HepG2 (cell line): ENCODE data around the gene KRTAP12-2. TPM values are rescaled to one million over a fixed set of nuclear protein-coding genes. Genes with fewer than 3 reads are reported as not detected.

Experiments used
- ATAC-seq: fragments of 200-7000 bp; cut with Tn5 transposase; 3 replicates; pipeline ENCODE4 v1.9.1; 2020; ENCODE audit warnings: mild to moderate bottlenecking, moderate library complexity
- BruUV-seq: library from RNA; stranded (reverse); fragments of 400-500 nt; replicated peaks from 2 replicates; lab custom pipeline; 2021; lab: Mats Ljungman, UMichigan
- CTCF ChIA-PET: fragments of 300-600 bp; formaldehyde crosslinking; extraction: SDS; loops from one replicate; lab custom pipeline; 2021; ENCODE audit warnings: low total read pairs, inconsistent platforms, low intra/inter-chr PET ratio; lab: Yijun Ruan, JAX
- POLR2A ChIA-PET: fragments of 350-600 bp; sonication (Branson Sonifier 250); formaldehyde crosslinking; loops from one replicate; lab custom pipeline; 2020; ENCODE audit warnings: antibody characterized with exemption, inconsistent platforms; lab: Yijun Ruan, JAX
- DNase-seq: peaks from one replicate; pipeline ENCODE4 v3.0.0-alpha.2; 2015; ENCODE audit warnings: low spot score
- FAIRE-seq: peaks from 3 replicates; lab custom pipeline; 2011; peaks lifted over from hg19 to GRCh38; lab: Jason Lieb, UNC
- H2AFZ ChIP-seq: one replicate; pipeline ENCODE4 v1.6.1; 2011; ENCODE audit warnings: low read length, inconsistent platforms
- H3K27ac ChIP-seq: fragments of 300-600 bp; 3 replicates; pipeline ENCODE4 v1.8.0; 2011; ENCODE audit warnings: mixed run types, mild to moderate bottlenecking, mixed read lengths, low read length, inconsistent platforms; ENCODE audit not compliant: insufficient read depth; ENCODE audit errors: extremely low read length
- H3K27me3 ChIP-seq, 2 experiments: fragments of 200-600 bp in 1 of 2; 2 replicates in 1 of 2; 3 replicates in 1 of 2; pipeline versions ENCODE4 v1.6.0 to v1.8.0; 2011; ENCODE audit warnings: low read length in 2 of 2, mild to moderate bottlenecking in 2 of 2, moderate library complexity in 2 of 2, inconsistent platforms in 1 of 2; ENCODE audit not compliant: insufficient read depth in 2 of 2, control insufficient read depth in 1 of 2
- H3K36me3 ChIP-seq, 2 experiments: fragments of 200-600 bp in 1 of 2; replicated peaks in 1 of 2; 2 replicates in 1 of 2; 3 replicates in 1 of 2; pipeline versions ENCODE4 v1.5.1 to v1.8.0; 2011; ENCODE audit warnings: low read length in 2 of 2, inconsistent platforms in 1 of 2; ENCODE audit not compliant: insufficient read depth in 2 of 2, control insufficient read depth in 1 of 2
- H3K4me1 ChIP-seq: 2 replicates; pipeline ENCODE4 v1.5.1; 2012; ENCODE audit warnings: low read length, inconsistent platforms; ENCODE audit not compliant: insufficient read depth
- H3K4me2 ChIP-seq: 2 replicates; pipeline ENCODE4 v1.6.0; 2011; ENCODE audit warnings: low read depth, low read length, inconsistent platforms
- H3K4me3 ChIP-seq, 3 experiments: fragments of 200-600 bp in 1 of 3; sonication (generic), shearing (Covaris generic) in 1 of 3; replicated peaks in 1 of 3; 2 replicates each; pipeline ENCODE4 v1.5.1; 2011 to 2016; ENCODE audit warnings: low read length in 3 of 3, inconsistent platforms in 2 of 3, low read depth in 2 of 3, mild to moderate bottlenecking in 2 of 3, control low read depth in 1 of 3, mixed read lengths in 1 of 3; ENCODE audit not compliant: insufficient read depth in 1 of 3
- H3K79me2 ChIP-seq: one replicate; pipeline ENCODE4 v1.6.1; 2011; ENCODE audit warnings: low read length, inconsistent platforms; ENCODE audit not compliant: insufficient read depth
- H3K9ac ChIP-seq: 2 replicates; pipeline ENCODE4 v1.6.0; 2011; ENCODE audit warnings: mild to moderate bottlenecking, low read depth, low read length, inconsistent platforms; ENCODE audit not compliant: insufficient read depth
- H3K9me3 ChIP-seq: 2 replicates; pipeline ENCODE4 v1.5.1; 2012; ENCODE audit warnings: mild to moderate bottlenecking, low read length
- H4K20me1 ChIP-seq: 2 replicates; pipeline ENCODE4 v1.6.0; 2011; ENCODE audit warnings: inconsistent platforms, mild to moderate bottlenecking, low read length, moderate library complexity; ENCODE audit not compliant: insufficient read depth
- BCL3 ChIP-seq: sonication (generic); formaldehyde crosslinking; IDR thresholded peaks from 2 replicates; pipeline ENCODE4 v1.5.1; 2020; ENCODE audit warnings: mild to moderate bottlenecking, missing genetic modification reagents, moderate library complexity
- FOXA1 ChIP-seq, 2 experiments: fragments of 450-650 bp in 1 of 2; sonication (generic) in 1 of 2; formaldehyde crosslinking in 1 of 2; IDR thresholded peaks; 2 replicates each; pipeline versions ENCODE4 v1.4.0 to v1.6.1; 2016 to 2020; ENCODE audit warnings: missing genetic modification reagents in 1 of 2
- FOXA3 ChIP-seq: IDR thresholded peaks from 2 replicates; pipeline ENCODE4 v1.6.1; 2016; ENCODE audit warnings: missing genetic modification reagents, missing compliant biosample characterization
- GPBP1L1 ChIP-seq: sonication (generic); formaldehyde crosslinking; IDR thresholded peaks from 2 replicates; pipeline ENCODE4 v1.5.0; 2020; ENCODE audit warnings: mild to moderate bottlenecking, missing genetic modification reagents
- KLF12 ChIP-seq: sonication (generic); formaldehyde crosslinking; IDR thresholded peaks from 2 replicates; pipeline ENCODE4 v1.4.0; 2020; ENCODE audit warnings: missing genetic modification reagents, borderline replicate concordance
- KLF16 ChIP-seq, 2 experiments: sonication (generic) in 1 of 2; formaldehyde crosslinking in 1 of 2; IDR thresholded peaks; 2 replicates each; pipeline versions ENCODE4 v1.6.1 to v1.8.0; 2016 to 2023; ENCODE audit warnings: missing genetic modification reagents in 2 of 2, missing compliant biosample characterization in 1 of 2
- KMT2A ChIP-seq: sonication (generic); formaldehyde crosslinking; IDR thresholded peaks from 2 replicates; pipeline ENCODE4 v1.4.0; 2020; ENCODE audit warnings: missing genetic modification reagents
- MIXL1 ChIP-seq: IDR thresholded peaks from 2 replicates; pipeline ENCODE4 v1.6.1; 2016
- NAIF1 ChIP-seq: sonication (generic); formaldehyde crosslinking; IDR thresholded peaks from 2 replicates; pipeline ENCODE4 v1.5.0; 2020; ENCODE audit warnings: mild to moderate bottlenecking, missing genetic modification reagents, borderline replicate concordance
- RFXAP ChIP-seq: sonication (generic); formaldehyde crosslinking; IDR thresholded peaks from 2 replicates; pipeline ENCODE4 v1.4.0; 2020; ENCODE audit warnings: missing genetic modification reagents, borderline replicate concordance
- XBP1 ChIP-seq: sonication (generic); formaldehyde crosslinking; IDR thresholded peaks from 2 replicates; pipeline ENCODE4 v1.5.0; 2020; ENCODE audit warnings: missing genetic modification reagents
- YEATS2 ChIP-seq: sonication (generic); formaldehyde crosslinking; IDR thresholded peaks from 2 replicates; pipeline ENCODE4 v1.4.0; 2020; ENCODE audit warnings: missing genetic modification reagents, borderline replicate concordance
- ZNF136 ChIP-seq: sonication (generic); formaldehyde crosslinking; IDR thresholded peaks from 2 replicates; pipeline ENCODE4 v1.8.1; 2022; ENCODE audit warnings: low read depth, mild to moderate bottlenecking, moderate library complexity, missing genetic modification reagents
- ZNF180 ChIP-seq: sonication (generic); formaldehyde crosslinking; IDR thresholded peaks from 2 replicates; pipeline ENCODE4 v1.4.0; 2020; ENCODE audit warnings: low read depth, missing genetic modification reagents, borderline replicate concordance
- ZNF501 ChIP-seq: sonication (generic); formaldehyde crosslinking; IDR thresholded peaks from 2 replicates; pipeline ENCODE4 v1.5.1; 2020; ENCODE audit warnings: mild to moderate bottlenecking, moderate library complexity, missing genetic modification reagents
- ZNF670 ChIP-seq: sonication (generic); formaldehyde crosslinking; IDR thresholded peaks from 2 replicates; pipeline ENCODE4 v1.8.0; 2022; ENCODE audit warnings: mild to moderate bottlenecking, missing genetic modification reagents, borderline replicate concordance
- ZNF782 ChIP-seq: sonication (generic); formaldehyde crosslinking; IDR thresholded peaks from 2 replicates; pipeline ENCODE4 v1.4.0; 2020; ENCODE audit warnings: missing genetic modification reagents, mild to moderate bottlenecking, borderline replicate concordance
- WGBS: methylation state at CpG from one replicate; pipeline ENCODE4 v1.1.6; 2017; ENCODE audit warnings: low lambda C conversion rate; 5-methylcytosine and 5-hydroxymethylcytosine counted together
- in situ Hi-C: cut with HindIII; loops from 2 replicates; pipeline ENCODE4 v1.10.0; 2017; ENCODE audit warnings: low pct_unique_long_range_greater_than_20kb; ENCODE audit not compliant: extremely low pct_ligation_motif_present
- intact Hi-C: fragments of 100-400 bp; cut with micrococcal nuclease; formaldehyde crosslinking; loops from one replicate; pipeline ENCODE4 v1.10.0; 2022; ENCODE audit not compliant: unreplicated experiment
- polyA plus RNA-seq, 8 experiments: library from polyadenylated mRNA; depleted of rRNA in 3 of 8; stranded (reverse) in 7 of 8; unstranded in 1 of 8; fragments of >200 nt; fragmentation: Illumina TruSeq in 4 of 8; extraction: Trizol in 4 of 8; gene quantifications; 2 replicates each; pipeline versions ENCODE4 v1.2.1 to v1.2.3, GENCODE V29; 2011 to 2016; ENCODE audit warnings: low read depth in 4 of 8, missing spikeins in 1 of 8, mixed read lengths in 1 of 8; ENCODE audit not compliant: insufficient read depth in 1 of 8
- total RNA-seq, 5 experiments: library from RNA; depleted of rRNA; stranded (reverse); fragments of >200 nt; fragmentation: Illumina TruSeq; extraction: Trizol; gene quantifications; 2 replicates each; pipeline ENCODE4 v1.2.3, GENCODE V29; 2016; ENCODE audit warnings: low read depth in 1 of 5
- TF ChIP-seq, protein P1 (sequence below): sonication (generic); formaldehyde crosslinking; IDR thresholded peaks from 2 replicates; pipeline ENCODE4 v1.4.0; 2020; ENCODE audit warnings: mild to moderate bottlenecking, low read depth, missing genetic modification reagents

The KRTAP12-2 gene
- total and polyA plus RNA-seq, 2 of the 13 experiments (the other 11 are each of a cell fraction or from before 2014, with no cell fraction given) = not detected

DNA sequence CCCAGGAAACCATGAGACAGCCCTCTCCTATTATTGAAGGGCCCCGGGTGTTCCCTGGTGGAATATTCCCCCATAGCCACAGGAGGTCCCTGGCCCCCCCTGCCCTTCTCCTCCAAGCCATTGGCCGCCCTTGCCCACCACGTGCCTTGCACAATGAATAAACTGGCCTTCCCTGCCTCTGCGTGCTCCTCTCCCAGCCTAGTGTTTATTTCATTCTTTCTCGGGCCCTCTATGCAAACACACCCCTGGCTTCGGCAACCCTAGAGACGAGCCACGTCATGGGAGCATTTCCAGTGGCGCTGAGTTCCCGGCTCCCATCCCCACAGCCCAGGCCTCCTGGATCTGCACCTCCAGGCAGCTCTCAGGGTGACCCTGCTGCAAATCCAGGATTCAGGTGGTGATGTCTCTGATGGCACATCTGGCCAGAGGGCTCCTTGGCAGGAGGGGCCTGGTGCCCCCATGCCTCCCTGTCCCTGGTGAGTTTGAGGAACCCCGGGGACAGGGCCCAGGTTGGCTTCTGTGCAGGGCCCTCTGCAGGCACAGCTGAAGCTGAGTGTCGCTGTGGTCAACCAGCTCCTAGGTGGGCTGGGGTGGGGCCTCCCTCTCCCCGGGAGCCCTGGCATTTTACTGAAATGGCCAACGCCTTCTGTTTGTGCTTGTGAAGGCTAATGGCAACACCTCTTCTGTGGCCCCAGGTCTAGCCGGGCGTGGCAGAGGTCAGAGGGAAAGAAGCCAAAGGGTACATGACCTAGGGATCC lies 36.4 kb upstream of the KRTAP12-2 start:
- ChIA-PET CTCF (no interaction called here), POLR2A (no interaction called here)
- in situ Hi-C loops (no loop called here), intact Hi-C loops (loop anchor here (5.0 kb wide), 1 partner anchor 34 kb away; no protein-coding TSS in a partner anchor)
- no peaks in the 10 kb centered on the region for H4K20me1 ChIP-seq
- H3K9me3 ChIP-seq = no peaks in the 10 kb centered on the region
- peak; percentile 63 for ATAC-seq
- no peak overlapping the region for H3K27ac ChIP-seq
- BruUV-seq = no TSS peak
- H3K79me2 ChIP-seq = no peaks in the 10 kb centered on the region
- H3K4me2 ChIP-seq = peak overlapping the region; percentile 53
- H3K9ac ChIP-seq = no peak overlapping the region
- no peak overlapping the region for H2AFZ ChIP-seq
- peaks cover 63% of the 10 kb centered on the region for H3K4me1 ChIP-seq
- FAIRE-seq = no peak
- H3K4me3 ChIP-seq = peak overlapping the region in 1 of 3 experiments; percentile 45; a peak in 1 of 6 replicates
- WGBS = 10% methylated on average over 13 of the region's 16 CpGs
- peak; percentile 55 for DNase-seq
- peaks cover 3 to 23% of the 10 kb centered on the region in 2 experiments; a peak in 4 of 5 replicates for H3K27me3 ChIP-seq
- no peaks in the 10 kb centered on the region for H3K36me3 ChIP-seq
- peak; percentile 86 for TF ChIP-seq BCL3
- no peak for TF ChIP-seq KLF12
- TF ChIP-seq, protein P1, sequence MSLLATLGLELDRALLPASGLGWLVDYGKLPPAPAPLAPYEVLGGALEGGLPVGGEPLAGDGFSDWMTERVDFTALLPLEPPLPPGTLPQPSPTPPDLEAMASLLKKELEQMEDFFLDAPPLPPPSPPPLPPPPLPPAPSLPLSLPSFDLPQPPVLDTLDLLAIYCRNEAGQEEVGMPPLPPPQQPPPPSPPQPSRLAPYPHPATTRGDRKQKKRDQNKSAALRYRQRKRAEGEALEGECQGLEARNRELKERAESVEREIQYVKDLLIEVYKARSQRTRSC (CRISPR knock-in tag) = 0 out of 2 replicates have a peak, but pooled peaks have one; percentile 13
- TF ChIP-seq XBP1 (CRISPR knock-in tag) = no peak
- no peak for TF ChIP-seq FOXA1 (IDR thresholded peaks at IDR 0.05)
- peak; percentile 9; the same call in 1 of the 2 replicates for TF ChIP-seq FOXA1 (CRISPR knock-in tag; IDR thresholded peaks at IDR 0.05)
- TF ChIP-seq ZNF670 (CRISPR knock-in tag) = peak; percentile 66; the same call in 1 of the 2 replicates
- TF ChIP-seq ZNF782 = peak; percentile 66; the same call in 1 of the 2 replicates
- peak in 1 of 2 experiments; percentile 70; a peak in 2 of 4 replicates for TF ChIP-seq KLF16 (CRISPR knock-in tag; IDR thresholded peaks at IDR 0.05)
- peak; percentile 29; the same call in 1 of the 2 replicates for TF ChIP-seq ZNF501
- no peak for TF ChIP-seq KMT2A
- TF ChIP-seq ZNF136 = no peak
- no peak for TF ChIP-seq ZNF180
- TF ChIP-seq GPBP1L1 (CRISPR knock-in tag) = no peak
- TF ChIP-seq FOXA3 = peak; percentile 77; the same call in 1 of the 2 replicates
- TF ChIP-seq RFXAP (CRISPR knock-in tag) = peak; percentile 45; the same call in 1 of the 2 replicates
- no peak for TF ChIP-seq NAIF1 (CRISPR knock-in tag)
- TF ChIP-seq YEATS2 = peak; percentile 23; the same call in 1 of the 2 replicates
- TF ChIP-seq MIXL1 (CRISPR knock-in tag) = no peak
